ENCODE measurements around the gene CLEC4G.
"Not testable (repeated sequence)": the region's sequence is repeated elsewhere in the genome, so short reads cannot be mapped to it uniquely, and the experiment has no call there.

The CLEC4G gene, protein sequence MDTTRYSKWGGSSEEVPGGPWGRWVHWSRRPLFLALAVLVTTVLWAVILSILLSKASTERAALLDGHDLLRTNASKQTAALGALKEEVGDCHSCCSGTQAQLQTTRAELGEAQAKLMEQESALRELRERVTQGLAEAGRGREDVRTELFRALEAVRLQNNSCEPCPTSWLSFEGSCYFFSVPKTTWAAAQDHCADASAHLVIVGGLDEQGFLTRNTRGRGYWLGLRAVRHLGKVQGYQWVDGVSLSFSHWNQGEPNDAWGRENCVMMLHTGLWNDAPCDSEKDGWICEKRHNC

DNA sequence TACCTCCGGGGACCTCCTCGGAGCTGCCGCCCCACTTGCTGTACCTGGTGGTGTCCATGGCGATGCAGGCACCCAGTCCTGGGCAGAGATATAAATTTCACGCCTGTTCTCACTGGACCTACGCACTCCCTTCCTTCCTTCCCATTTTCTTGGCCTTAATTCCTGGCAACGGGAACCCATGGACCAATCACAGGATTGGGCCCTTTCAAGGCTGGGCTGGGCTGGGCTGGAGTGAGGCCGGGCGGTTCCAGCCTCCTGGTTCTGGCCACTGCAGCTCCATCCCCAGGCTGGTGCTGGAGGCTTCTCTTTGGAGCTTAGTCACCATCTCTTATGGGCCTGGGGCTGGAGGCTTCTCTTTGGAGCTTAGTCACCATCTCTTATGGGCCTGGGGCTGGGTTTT lies at the start of gene CLEC4G:
CLEC4G (minus strand) TSS at position 66 of the 400 bp plus-strand sequence; CDS start at position 58, 8 bp downstream.
- Histone ChIP-seq H3K36me3 (ENCODE audit: insufficient read depth, low read length) (no peaks in the 10 kb centered on the region), H2AFZ (ENCODE audit: low read depth, low read length) (no peak within 1 kb of the TSS), H3K4me1 (ENCODE audit: insufficient read depth, low read length) (no peaks in the 10 kb centered on the region), H3K4me3 (ENCODE audit: low read length) (no peak within 1 kb of the TSS), H3K27me3 (ENCODE audit: insufficient read depth, low read length) (peaks cover 53% of the 10 kb centered on the region), H3K9me3 (ENCODE audit: low read length) (no peaks in the 10 kb centered on the region)

DNA sequence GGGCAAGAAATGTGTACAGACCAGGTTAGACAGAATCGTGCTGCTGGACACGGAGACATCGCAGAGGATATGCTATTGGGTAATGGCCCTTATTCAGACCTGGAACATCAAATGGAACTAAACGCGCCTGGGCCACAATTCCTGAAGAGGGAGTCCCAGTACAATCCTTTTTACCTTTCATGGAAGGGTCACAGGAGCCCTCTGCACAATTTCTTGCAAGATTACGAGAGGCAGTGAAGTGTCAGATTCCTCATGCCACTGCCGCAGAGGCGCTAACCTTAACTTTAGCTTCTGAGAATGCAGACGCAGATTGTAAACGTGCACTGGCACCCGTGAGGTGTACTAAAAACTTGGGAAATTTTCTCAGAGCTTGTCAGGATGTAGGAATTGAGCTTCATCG lies 49.2 kb upstream of the CLEC4G start:
- Histone ChIP-seq H3K9me3 (ENCODE audit: low read length) (peaks cover 2% of the 10 kb centered on the region), H3K27me3 (ENCODE audit: insufficient read depth, low read length) (peaks cover 24% of the 10 kb centered on the region), H3K4me1 (ENCODE audit: insufficient read depth, low read length) (no peaks in the 10 kb centered on the region), H2AFZ (ENCODE audit: low read depth, low read length) (no peak overlapping the region), H3K36me3 (ENCODE audit: insufficient read depth, low read length) (no peaks in the 10 kb centered on the region), H3K4me3 (ENCODE audit: low read length) (no peak overlapping the region)

DNA sequence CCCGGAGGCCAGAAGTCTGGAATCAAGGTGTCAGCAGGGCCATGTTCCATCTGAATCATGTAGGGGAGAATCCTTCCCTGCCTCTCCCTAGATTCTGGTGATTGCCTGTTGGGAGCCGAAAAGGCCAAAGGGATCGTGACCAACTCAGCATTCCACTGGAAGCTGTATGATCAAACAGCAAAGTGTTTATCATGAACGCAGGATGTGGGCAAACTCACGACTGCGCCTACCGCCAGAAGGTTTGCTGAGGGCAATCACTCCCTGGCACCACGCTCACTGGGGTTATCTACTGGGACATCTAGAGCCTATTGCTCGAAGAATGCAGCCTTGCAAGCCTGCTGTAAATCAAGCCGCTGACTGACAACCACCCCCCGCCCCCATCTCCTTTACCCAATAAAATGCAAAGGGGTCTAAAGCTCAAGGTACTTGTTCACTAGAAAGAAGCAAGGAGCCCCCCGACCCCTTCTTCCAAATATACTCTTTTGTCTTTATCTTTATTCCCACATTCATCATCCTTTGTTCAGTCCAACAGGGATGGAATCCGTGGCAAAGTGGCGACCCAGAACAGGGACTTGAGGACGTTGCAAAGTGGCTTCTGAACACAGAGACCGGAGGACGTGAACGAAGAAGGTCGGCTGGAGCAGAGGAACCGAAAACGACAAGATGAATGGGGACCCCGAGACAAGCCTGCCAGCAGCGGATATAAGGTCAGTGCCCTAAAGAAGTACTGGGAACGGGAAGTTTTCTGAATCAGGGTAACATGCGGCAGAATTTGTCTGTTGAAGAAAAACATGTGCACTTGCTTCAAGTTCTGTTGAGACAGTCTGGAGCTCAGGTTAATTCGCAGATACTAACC lies 47.9 kb upstream of the CLEC4G start:
- H2AFZ ChIP-seq (ENCODE audit: low read depth, low read length): no peak overlapping the region
- peaks cover 2% of the 10 kb centered on the region for H3K9me3 ChIP-seq (ENCODE audit: low read length)
- no peaks in the 10 kb centered on the region for H3K4me1 ChIP-seq (ENCODE audit: insufficient read depth, low read length)
- H3K4me3 ChIP-seq (ENCODE audit: low read length): no peak overlapping the region
- no peaks in the 10 kb centered on the region for H3K36me3 ChIP-seq (ENCODE audit: insufficient read depth, low read length)
- H3K27me3 ChIP-seq (ENCODE audit: insufficient read depth, low read length): peaks cover 27% of the 10 kb centered on the region

- Histone ChIP-seq H3K36me3 (ENCODE audit: insufficient read depth, low read length) (no peaks in the 10 kb centered on the region), H3K27me3 (ENCODE audit: insufficient read depth, low read length) (peaks cover 15% of the 10 kb centered on the region), H2AFZ (ENCODE audit: low read depth, low read length) (no peak overlapping the region), H3K4me1 (ENCODE audit: insufficient read depth, low read length) (no peaks in the 10 kb centered on the region), H3K4me3 (ENCODE audit: low read length) (no peak overlapping the region), H3K9me3 (ENCODE audit: low read length) (peaks cover 2% of the 10 kb centered on the region)
Measured at GRCh38 chr19:7778081-7778480, 46.2 kb upstream of the CLEC4G start.

DNA sequence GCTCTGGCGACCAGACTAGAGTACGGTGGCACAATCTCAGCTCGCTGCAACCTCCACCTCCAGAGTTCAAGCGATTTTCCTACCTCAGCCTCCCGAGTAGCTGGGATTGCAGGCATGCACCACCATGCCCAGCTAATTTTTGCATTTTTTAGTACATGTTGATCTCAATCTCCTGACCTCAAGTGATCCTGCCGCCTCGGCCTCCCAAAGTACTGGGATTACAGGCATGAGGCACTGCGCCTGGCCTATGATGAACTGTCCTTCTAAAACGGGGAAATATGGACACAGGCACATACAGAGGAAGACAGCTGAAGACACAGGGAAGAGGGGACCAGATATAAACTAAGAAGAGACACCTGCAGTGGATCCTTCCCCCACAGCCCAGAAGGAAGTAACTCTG lies 43.9 kb upstream of the CLEC4G start:
- Histone ChIP-seq H3K4me1 (ENCODE audit: insufficient read depth, low read length) (no peaks in the 10 kb centered on the region), H2AFZ (ENCODE audit: low read depth, low read length) (no peak overlapping the region), H3K36me3 (ENCODE audit: insufficient read depth, low read length) (no peaks in the 10 kb centered on the region), H3K9me3 (ENCODE audit: low read length) (peaks cover 2% of the 10 kb centered on the region), H3K27me3 (ENCODE audit: insufficient read depth, low read length) (peaks cover 8% of the 10 kb centered on the region), H3K4me3 (ENCODE audit: low read length) (no peak overlapping the region)

- no peak overlapping the region for H2AFZ ChIP-seq (ENCODE audit: low read depth, low read length)
- peaks cover 2% of the 10 kb centered on the region for H3K9me3 ChIP-seq (ENCODE audit: low read length)
- H3K4me1 ChIP-seq (ENCODE audit: insufficient read depth, low read length): no peaks in the 10 kb centered on the region
- no peaks in the 10 kb centered on the region for H3K36me3 ChIP-seq (ENCODE audit: insufficient read depth, low read length)
- H3K27me3 ChIP-seq (ENCODE audit: insufficient read depth, low read length): peaks cover 8% of the 10 kb centered on the region
- H3K4me3 ChIP-seq (ENCODE audit: low read length): no peak overlapping the region
Measured at GRCh38 chr19:7773841-7774240, 41.9 kb upstream of the CLEC4G start.

- Histone ChIP-seq H3K27me3 (ENCODE audit: insufficient read depth, low read length) (peaks cover 7% of the 10 kb centered on the region), H3K4me1 (ENCODE audit: insufficient read depth, low read length) (no peaks in the 10 kb centered on the region), H2AFZ (ENCODE audit: low read depth, low read length) (no peak overlapping the region), H3K4me3 (ENCODE audit: low read length) (no peak overlapping the region), H3K36me3 (ENCODE audit: insufficient read depth, low read length) (no peaks in the 10 kb centered on the region), H3K9me3 (ENCODE audit: low read length) (peaks cover under 1% of the 10 kb centered on the region)
Measured at GRCh38 chr19:7772752-7773291, 40.9 kb upstream of the CLEC4G start.

- H3K27me3 ChIP-seq (ENCODE audit: insufficient read depth, low read length): peaks cover 8% of the 10 kb centered on the region
- H2AFZ ChIP-seq (ENCODE audit: low read depth, low read length): no peak overlapping the region
- H3K4me3 ChIP-seq (ENCODE audit: low read length): no peak overlapping the region
- H3K4me1 ChIP-seq (ENCODE audit: insufficient read depth, low read length): no peaks in the 10 kb centered on the region
- no peaks in the 10 kb centered on the region for H3K9me3 ChIP-seq (ENCODE audit: low read length)
- H3K36me3 ChIP-seq (ENCODE audit: insufficient read depth, low read length): no peaks in the 10 kb centered on the region
Measured at GRCh38 chr19:7771072-7771471, 39.2 kb upstream of the CLEC4G start.

- Histone ChIP-seq H3K36me3 (ENCODE audit: insufficient read depth, low read length) (no peaks in the 10 kb centered on the region), H3K4me1 (ENCODE audit: insufficient read depth, low read length) (no peaks in the 10 kb centered on the region), H3K9me3 (ENCODE audit: low read length) (no peaks in the 10 kb centered on the region), H2AFZ (ENCODE audit: low read depth, low read length) (no peak overlapping the region), H3K4me3 (ENCODE audit: low read length) (no peak overlapping the region), H3K27me3 (ENCODE audit: insufficient read depth, low read length) (peaks cover 3% of the 10 kb centered on the region)
Measured at GRCh38 chr19:7769171-7769570, 37.3 kb upstream of the CLEC4G start.

- H3K27me3 ChIP-seq (ENCODE audit: insufficient read depth, low read length): peaks cover 3% of the 10 kb centered on the region
Measured at GRCh38 chr19:7767487-7767886, 35.6 kb upstream of the CLEC4G start.

DNA sequence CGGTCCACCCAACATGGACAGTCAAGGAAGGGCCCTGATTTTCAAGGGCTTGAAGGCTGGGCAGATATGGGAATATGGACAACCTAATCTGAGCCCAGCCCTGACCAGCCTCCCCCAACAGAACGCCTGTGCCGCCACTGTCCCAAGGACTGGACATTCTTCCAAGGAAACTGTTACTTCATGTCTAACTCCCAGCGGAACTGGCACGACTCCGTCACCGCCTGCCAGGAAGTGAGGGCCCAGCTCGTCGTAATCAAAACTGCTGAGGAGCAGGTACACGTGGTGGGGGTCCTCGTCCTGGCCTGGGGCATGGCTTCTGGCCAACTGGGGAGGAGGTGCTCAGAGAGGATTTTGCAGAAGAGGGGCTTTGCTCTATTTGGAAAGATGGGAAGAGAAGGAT lies 34.6 kb upstream of the CLEC4G start:
- no peaks in the 10 kb centered on the region for H3K36me3 ChIP-seq (ENCODE audit: insufficient read depth, low read length)
- no peak overlapping the region for H3K4me3 ChIP-seq (ENCODE audit: low read length)
- H3K27me3 ChIP-seq (ENCODE audit: insufficient read depth, low read length): peaks cover 3% of the 10 kb centered on the region
- H3K4me1 ChIP-seq (ENCODE audit: insufficient read depth, low read length): no peaks in the 10 kb centered on the region
- H3K9me3 ChIP-seq (ENCODE audit: low read length): no peaks in the 10 kb centered on the region
- H2AFZ ChIP-seq (ENCODE audit: low read depth, low read length): no peak overlapping the region

More at GRCh38 chr19:7767487-7767886, 35.6 kb upstream of the CLEC4G start:
- no peak overlapping the region for H2AFZ ChIP-seq (ENCODE audit: low read depth, low read length)
- no peaks in the 10 kb centered on the region for H3K4me1 ChIP-seq (ENCODE audit: insufficient read depth, low read length)
- no peaks in the 10 kb centered on the region for H3K36me3 ChIP-seq (ENCODE audit: insufficient read depth, low read length)
- no peaks in the 10 kb centered on the region for H3K9me3 ChIP-seq (ENCODE audit: low read length)
- no peak overlapping the region for H3K4me3 ChIP-seq (ENCODE audit: low read length)

GRCh38 chr19:7765043-7765442 lies 33.1 kb upstream of the CLEC4G start:
- not testable (repeated sequence) for H3K36me3 ChIP-seq (ENCODE audit: insufficient read depth, low read length); H3K9me3 ChIP-seq (ENCODE audit: low read length); H3K4me1 ChIP-seq (ENCODE audit: insufficient read depth, low read length); H3K27me3 ChIP-seq (ENCODE audit: insufficient read depth, low read length); H2AFZ ChIP-seq (ENCODE audit: low read depth, low read length); H3K4me3 ChIP-seq (ENCODE audit: low read length)

GRCh38 chr19:7764157-7764556 lies 32.2 kb upstream of the CLEC4G start:
- not testable (repeated sequence) for H3K9me3 ChIP-seq (ENCODE audit: low read length); H3K27me3 ChIP-seq (ENCODE audit: insufficient read depth, low read length); H3K36me3 ChIP-seq (ENCODE audit: insufficient read depth, low read length); H3K4me3 ChIP-seq (ENCODE audit: low read length); H3K4me1 ChIP-seq (ENCODE audit: insufficient read depth, low read length); H2AFZ ChIP-seq (ENCODE audit: low read depth, low read length)
